ENCODE results near the gene LRRC25. TPM values are rescaled to one million over a fixed set of nuclear protein-coding genes. Genes with fewer than 3 reads are reported as not detected.
A peak's percentile ranks its signal among the peaks of the same experiment; 100 is the strongest.

LRRC25 gene
- total RNA-seq, 4 donors from 2014 or later = 0.34 to 4.2 (median 2.3) TPM

DNA sequence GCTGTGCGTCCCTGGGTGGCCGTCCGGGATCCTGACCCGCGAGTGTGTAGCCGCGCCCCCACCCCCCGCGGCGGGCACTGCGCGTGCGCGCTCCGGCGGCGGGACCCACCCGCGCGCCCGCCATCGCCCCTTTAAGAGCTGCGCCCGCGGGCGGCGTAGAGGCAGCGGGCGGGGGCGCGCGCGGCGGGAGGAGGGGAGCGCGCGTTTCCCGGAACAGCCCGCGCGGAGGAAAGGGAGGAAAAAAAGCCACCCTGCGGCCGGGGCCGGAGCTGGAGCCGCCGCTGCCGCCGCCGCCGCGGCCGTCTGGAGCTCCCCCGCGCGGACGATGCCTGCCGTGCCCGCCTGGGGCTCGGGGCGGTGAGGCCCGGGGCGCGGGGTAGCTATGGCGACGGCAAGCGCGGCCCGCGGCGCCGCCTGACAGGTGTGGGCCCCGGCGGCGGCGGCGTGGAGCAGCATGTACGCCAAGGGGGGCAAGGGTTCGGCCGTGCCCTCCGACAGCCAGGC, 21.8 kb upstream of the LRRC25 start, which contains the start of gene SSBP4:
TSS of gene SSBP4 (plus strand) at position 204 of the 504 bp plus-strand sequence. CDS start at position 455, 251 bp downstream.
- no peaks in the 10 kb centered on the region for H3K36me3 ChIP-seq
- peak; percentile 60 to 64 for ATAC-seq
- H3K4me1 ChIP-seq = peaks cover 18 to 62% of the 10 kb centered on the region in 2 donors
- intact Hi-C loops (cut with DNase I; ENCODE audit: low total_unique reads) = loop anchor here (10.0 kb wide), 1 partner anchor 214 kb away; the partner anchor contains the start of gene RAB3A
- H3K27me3 ChIP-seq = peaks cover 20 to 26% (median 21%) of the 10 kb centered on the region in 3 donors
- peak within 1 kb of the TSS; percentile 83 to 92 (median 84) for H3K27ac ChIP-seq
- no peaks in the 10 kb centered on the region for H3K9me3 ChIP-seq
- peak within 1 kb of the TSS; percentile 57 to 69 (median 62) for H3K4me3 ChIP-seq
- peak; percentile 59 to 60 for TF ChIP-seq POLR2A (IDR thresholded peaks at IDR 0.05)
- TF ChIP-seq, protein P1, sequence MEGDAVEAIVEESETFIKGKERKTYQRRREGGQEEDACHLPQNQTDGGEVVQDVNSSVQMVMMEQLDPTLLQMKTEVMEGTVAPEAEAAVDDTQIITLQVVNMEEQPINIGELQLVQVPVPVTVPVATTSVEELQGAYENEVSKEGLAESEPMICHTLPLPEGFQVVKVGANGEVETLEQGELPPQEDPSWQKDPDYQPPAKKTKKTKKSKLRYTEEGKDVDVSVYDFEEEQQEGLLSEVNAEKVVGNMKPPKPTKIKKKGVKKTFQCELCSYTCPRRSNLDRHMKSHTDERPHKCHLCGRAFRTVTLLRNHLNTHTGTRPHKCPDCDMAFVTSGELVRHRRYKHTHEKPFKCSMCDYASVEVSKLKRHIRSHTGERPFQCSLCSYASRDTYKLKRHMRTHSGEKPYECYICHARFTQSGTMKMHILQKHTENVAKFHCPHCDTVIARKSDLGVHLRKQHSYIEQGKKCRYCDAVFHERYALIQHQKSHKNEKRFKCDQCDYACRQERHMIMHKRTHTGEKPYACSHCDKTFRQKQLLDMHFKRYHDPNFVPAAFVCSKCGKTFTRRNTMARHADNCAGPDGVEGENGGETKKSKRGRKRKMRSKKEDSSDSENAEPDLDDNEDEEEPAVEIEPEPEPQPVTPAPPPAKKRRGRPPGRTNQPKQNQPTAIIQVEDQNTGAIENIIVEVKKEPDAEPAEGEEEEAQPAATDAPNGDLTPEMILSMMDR (IDR thresholded peaks at IDR 0.05 in 4 of 5, conservative IDR thresholded peaks at IDR 0.05 in 1 of 5) = peak in 4 of 5 experiments; percentile 57 to 67 (median 59)
- DNase-seq = peak in 1 of 2 donors; percentile 59
- in situ Hi-C loops (cut with MboI; ENCODE audit: low sequenced_read_pairs in 4 of 4) = loop anchor here in 2 of 4 donors (25.0 kb wide), 1 partner anchor 157 kb away; the partner anchor contains the start of gene IQCN (in 2 of the 2)

DNA sequence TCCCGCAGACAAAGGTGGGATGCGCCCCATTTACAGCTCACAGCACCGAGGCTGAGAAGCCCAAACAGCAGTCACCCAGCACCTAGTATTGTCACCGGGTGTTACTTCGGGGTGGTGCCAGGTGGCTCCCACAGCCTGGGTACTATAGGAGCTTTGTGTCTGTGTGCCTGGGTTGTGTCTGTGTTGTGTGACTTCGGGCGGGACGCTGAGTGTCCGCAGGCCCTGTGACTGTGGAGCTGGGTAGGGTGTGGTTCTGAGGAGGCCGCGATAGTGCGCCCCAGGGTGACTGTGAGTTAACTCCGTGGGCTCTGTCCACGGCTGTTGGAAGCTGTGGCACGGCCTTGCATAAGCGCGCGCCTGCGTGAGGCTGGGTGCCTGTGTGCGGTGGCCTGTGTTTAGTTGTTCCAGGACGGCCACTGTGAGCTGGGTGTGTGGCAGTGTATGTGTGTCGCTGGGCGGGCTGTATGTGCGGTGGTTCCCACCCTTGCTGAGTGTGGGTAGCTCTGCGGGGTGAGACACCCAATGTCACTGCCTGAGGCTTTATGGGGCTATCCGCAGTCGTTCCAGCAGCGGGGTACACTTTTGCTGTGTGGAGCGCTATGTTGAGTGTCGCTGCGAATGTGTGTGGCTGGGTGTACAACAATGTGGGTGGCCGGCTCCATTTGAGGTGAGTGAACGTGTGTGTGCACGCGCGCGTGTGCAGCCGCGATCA, 21.2 kb upstream of the LRRC25 start:
- H3K27me3 ChIP-seq = peaks cover 20 to 26% (median 21%) of the 10 kb centered on the region in 3 donors
- H3K9me3 ChIP-seq = no peaks in the 10 kb centered on the region
- in situ Hi-C loops (cut with MboI; ENCODE audit: low sequenced_read_pairs in 4 of 4) (loop anchor here in 2 of 4 donors (25.0 kb wide), 1 partner anchor 156 kb away; the partner anchor contains the start of gene IQCN (in 2 of the 2)), intact Hi-C loops (cut with DNase I; ENCODE audit: low total_unique reads) (loop anchor here (10.0 kb wide), 1 partner anchor 214 kb away; the partner anchor contains the start of gene RAB3A)
- H3K4me1 ChIP-seq = peaks cover 18 to 58% of the 10 kb centered on the region in 2 donors
- H3K27ac ChIP-seq = peak overlapping the region; percentile 83 to 92 (median 84)
- H3K4me3 ChIP-seq = peak overlapping the region; percentile 57 to 69 (median 62)
- TF ChIP-seq POLR2A (IDR thresholded peaks at IDR 0.05) = no peak
- TF ChIP-seq, protein P1 (IDR thresholded peaks at IDR 0.05 in 4 of 5, conservative IDR thresholded peaks at IDR 0.05 in 1 of 5) = no peak
- no peak for DNase-seq
- no peaks in the 10 kb centered on the region for H3K36me3 ChIP-seq
- ATAC-seq = peak in 1 of 2 donors; percentile 3

DNA sequence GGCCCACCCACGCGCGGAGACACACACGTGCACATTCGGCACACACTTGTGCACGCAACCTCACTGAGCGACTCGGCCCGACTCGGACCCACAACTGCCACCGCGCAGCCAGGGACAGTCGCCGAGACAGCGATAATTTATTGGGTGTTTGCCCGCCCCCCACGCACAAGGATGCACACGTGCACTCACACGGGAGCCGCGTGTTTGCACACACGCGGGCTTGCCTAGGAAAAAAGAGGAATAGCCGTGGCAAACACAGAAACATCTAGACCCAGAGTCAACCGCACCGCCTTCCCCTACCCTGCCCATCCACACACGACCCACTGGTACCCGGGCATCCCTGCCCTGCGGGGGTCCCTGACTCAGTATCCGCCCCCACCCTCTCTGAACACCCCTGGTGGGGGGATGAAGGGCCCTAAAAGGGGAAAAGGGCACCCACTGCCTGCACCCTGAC, 20.6 kb upstream of the LRRC25 start:
- no peak for DNase-seq
- no peak for ATAC-seq
- Histone ChIP-seq H3K27ac (peak overlapping the region; percentile 83 to 92 (median 84)), H3K9me3 (no peaks in the 10 kb centered on the region), H3K4me3 (peak overlapping the region; percentile 47 to 69 (median 62)), H3K4me1 (peaks cover 18 to 52% of the 10 kb centered on the region in 2 donors), H3K36me3 (no peaks in the 10 kb centered on the region), H3K27me3 (peaks cover 20 to 26% (median 21%) of the 10 kb centered on the region in 3 donors)
- in situ Hi-C loops (cut with MboI; ENCODE audit: low sequenced_read_pairs in 4 of 4) = loop anchor here in 2 of 4 donors (25.0 kb wide), 1 partner anchor 156 kb away; the partner anchor contains the start of gene IQCN (in 2 of the 2)
- TF ChIP-seq, protein P1 (IDR thresholded peaks at IDR 0.05 in 4 of 5, conservative IDR thresholded peaks at IDR 0.05 in 1 of 5) = no peak
- intact Hi-C loops (cut with DNase I; ENCODE audit: low total_unique reads) = loop anchor here (10.0 kb wide), 1 partner anchor 213 kb away; the partner anchor contains the start of gene RAB3A

DNA sequence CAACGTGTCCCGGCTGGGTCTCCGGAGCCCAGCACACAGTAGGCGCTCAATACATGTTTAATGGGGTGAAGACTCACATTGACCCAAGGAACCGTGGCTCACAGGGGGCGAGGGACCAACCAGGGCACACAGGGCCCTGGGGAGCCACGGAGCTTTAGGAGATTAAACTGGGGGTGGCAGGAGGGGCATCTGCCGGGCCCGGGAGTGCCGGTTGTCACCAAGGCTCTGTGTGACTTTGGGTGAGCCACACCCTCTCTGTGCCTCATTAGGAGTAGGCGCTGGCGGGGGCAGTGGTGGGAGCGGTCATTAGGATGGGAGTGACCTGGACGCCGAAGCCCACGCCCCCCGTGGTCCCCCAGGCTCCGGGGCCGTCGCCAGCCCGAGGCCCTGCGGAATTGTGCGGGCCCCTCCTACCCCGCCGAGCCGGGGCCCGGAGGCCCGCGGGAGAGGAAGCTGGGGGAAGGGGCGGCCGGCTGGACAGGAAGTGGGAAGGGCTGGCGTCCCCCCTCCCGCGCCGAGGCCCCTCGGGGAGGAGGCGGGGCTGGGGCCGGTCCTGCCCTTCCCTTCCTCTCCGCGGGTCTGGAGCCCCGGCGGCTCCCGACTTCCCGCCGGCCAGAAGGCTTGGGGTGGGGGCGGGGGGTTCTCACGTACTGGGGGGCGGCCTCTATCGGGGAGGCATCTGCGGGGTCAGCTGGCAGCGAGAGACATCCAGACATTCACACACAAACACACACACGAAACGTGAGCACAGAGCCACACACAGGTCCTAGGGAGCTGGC, 20.0 kb upstream of the LRRC25 start:
- intact Hi-C loops (cut with DNase I; ENCODE audit: low total_unique reads) (loop anchor here (10.0 kb wide), 1 partner anchor 213 kb away; the partner anchor contains the start of gene RAB3A), in situ Hi-C loops (cut with MboI; ENCODE audit: low sequenced_read_pairs in 4 of 4) (loop anchor here in 2 of 4 donors (25.0 kb wide), 1 partner anchor 155 kb away; the partner anchor contains the start of gene IQCN (in 2 of the 2))
- DNase-seq (peak in 1 of 2 donors; percentile 54), ATAC-seq (peak in 1 of 2 donors; percentile 10)
- no peaks in the 10 kb centered on the region for H3K9me3 ChIP-seq
- peaks cover 18 to 51% of the 10 kb centered on the region in 2 donors for H3K4me1 ChIP-seq
- peaks cover 20 to 26% (median 21%) of the 10 kb centered on the region in 3 donors for H3K27me3 ChIP-seq
- peak overlapping the region; percentile 83 to 92 (median 84) for H3K27ac ChIP-seq
- no peaks in the 10 kb centered on the region for H3K36me3 ChIP-seq
- H3K4me3 ChIP-seq = peak overlapping the region; percentile 41 to 62 (median 51)
- TF ChIP-seq, protein P1 (IDR thresholded peaks at IDR 0.05 in 4 of 5, conservative IDR thresholded peaks at IDR 0.05 in 1 of 5) = no peak
- TF ChIP-seq POLR2A (IDR thresholded peaks at IDR 0.05) = peak; percentile 42 to 53
